Tibial nerve (tissue), 4 donors: ENCODE measurements around the gene PKLR.

Source experiments
- EP300 ChIP-seq, 2 donors: sonication (generic); formaldehyde crosslinking; IDR thresholded peaks; one replicate each; pipeline ENCODE4 v1.6.1; 2017; ENCODE audit warnings: antibody characterized with exemption in 2 of 2, mild to moderate bottlenecking in 1 of 2
- TF ChIP-seq, protein P1 (sequence below), 5 experiments: fragments of 200-600 bp in 3 of 5; fragments of 450-650 bp in 2 of 5; sonication (generic) in 3 of 5; IDR thresholded peaks; one replicate each; pipeline ENCODE4 v1.5.1; 2016 to 2019; ENCODE audit warnings: antibody characterized with exemption in 5 of 5, mild to moderate bottlenecking in 3 of 5, moderate library complexity in 2 of 5

DNA sequence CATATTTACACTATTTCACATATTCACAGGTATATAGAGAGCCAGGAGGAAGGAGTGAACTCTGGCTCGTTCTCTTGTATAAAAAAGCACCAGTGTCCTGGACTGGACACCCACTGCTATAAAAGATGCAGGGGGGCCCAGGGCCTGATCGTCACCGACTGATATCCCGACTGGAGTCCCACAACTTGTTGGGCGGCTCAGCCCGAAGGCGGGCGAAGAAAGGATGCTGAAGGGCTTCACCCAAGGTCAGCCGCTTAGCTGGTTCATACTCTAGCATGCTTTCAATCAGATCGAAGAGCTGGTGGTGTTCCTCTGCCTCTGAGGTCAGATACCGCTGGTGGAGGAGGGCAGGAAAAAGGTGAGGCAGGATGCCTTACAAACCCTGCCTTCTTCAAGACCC is 38.2 kb downstream of the PKLR start:
- TF ChIP-seq, protein P1, sequence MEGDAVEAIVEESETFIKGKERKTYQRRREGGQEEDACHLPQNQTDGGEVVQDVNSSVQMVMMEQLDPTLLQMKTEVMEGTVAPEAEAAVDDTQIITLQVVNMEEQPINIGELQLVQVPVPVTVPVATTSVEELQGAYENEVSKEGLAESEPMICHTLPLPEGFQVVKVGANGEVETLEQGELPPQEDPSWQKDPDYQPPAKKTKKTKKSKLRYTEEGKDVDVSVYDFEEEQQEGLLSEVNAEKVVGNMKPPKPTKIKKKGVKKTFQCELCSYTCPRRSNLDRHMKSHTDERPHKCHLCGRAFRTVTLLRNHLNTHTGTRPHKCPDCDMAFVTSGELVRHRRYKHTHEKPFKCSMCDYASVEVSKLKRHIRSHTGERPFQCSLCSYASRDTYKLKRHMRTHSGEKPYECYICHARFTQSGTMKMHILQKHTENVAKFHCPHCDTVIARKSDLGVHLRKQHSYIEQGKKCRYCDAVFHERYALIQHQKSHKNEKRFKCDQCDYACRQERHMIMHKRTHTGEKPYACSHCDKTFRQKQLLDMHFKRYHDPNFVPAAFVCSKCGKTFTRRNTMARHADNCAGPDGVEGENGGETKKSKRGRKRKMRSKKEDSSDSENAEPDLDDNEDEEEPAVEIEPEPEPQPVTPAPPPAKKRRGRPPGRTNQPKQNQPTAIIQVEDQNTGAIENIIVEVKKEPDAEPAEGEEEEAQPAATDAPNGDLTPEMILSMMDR (IDR thresholded peaks at IDR 0.05): no peak
- no peak for TF ChIP-seq EP300 (IDR thresholded peaks at IDR 0.05)
